Stimulated activated naive CD8-positive, alpha-beta T cell treated with anti-CD3 and anti-CD28 coated beads, Interleukin-15, amount 100 ng/mL, for 72 hours (primary cell): ENCODE measurements around the gene VCP.
"Not testable (repeated sequence)": the region's sequence is repeated elsewhere in the genome, so short reads cannot be mapped to it uniquely, and the experiment has no call there.

Experiments
- ATAC-seq: fragments of 150-1000 bp; cut with Tn5 transposase; 2 replicates; pipeline ENCODE4 v1.10.0; 2021; ENCODE audit warnings: mild to moderate bottlenecking, moderate library complexity
- DNase-seq, 2 donors: peaks; one replicate each; pipeline ENCODE4 v3.0.0; 2021 to 2022
- H3K27ac Mint-ChIP-seq, 2 donors: one replicate each; pipeline ENCODE4 v1.8.0; 2022; ENCODE audit warnings: mild to moderate bottlenecking in 2 of 2, mixed read lengths in 2 of 2, moderate library complexity in 2 of 2
- H3K27me3 Mint-ChIP-seq: one replicate; pipeline ENCODE4 v1.8.0; 2022; ENCODE audit warnings: mixed read lengths
- H3K4me1 Mint-ChIP-seq: one replicate; pipeline ENCODE4 v1.8.0; 2022; ENCODE audit warnings: mild to moderate bottlenecking, mixed read lengths
- H3K4me3 Mint-ChIP-seq, 2 donors: one replicate each; pipeline ENCODE4 v1.8.0; 2022; ENCODE audit warnings: mild to moderate bottlenecking in 2 of 2, mixed read lengths in 2 of 2, moderate library complexity in 1 of 2
- H3K9me3 Mint-ChIP-seq, 2 donors: one replicate each; pipeline ENCODE4 v1.8.0; 2022; ENCODE audit warnings: mixed read lengths in 2 of 2

Gene VCP

DNA sequence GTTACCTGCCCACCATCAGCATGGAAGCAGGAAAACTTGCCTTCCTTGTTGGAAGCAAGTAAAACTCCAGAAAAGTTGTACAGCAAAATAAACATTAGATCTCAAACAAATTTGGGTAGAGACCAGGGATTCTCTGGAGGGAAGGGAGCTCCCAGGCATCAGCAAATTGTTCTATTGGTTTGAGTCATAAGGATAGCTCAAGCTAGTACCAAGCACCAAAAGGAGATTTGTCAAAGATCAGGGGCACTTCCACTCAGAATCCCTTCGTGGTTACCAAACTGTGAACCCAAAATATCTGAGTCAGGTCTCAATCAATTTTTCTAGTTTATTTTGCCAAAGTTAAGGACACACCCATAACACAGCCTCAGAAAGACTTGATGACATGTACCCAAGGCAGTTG is 45.1 kb downstream of the VCP start:
- ATAC-seq (no peak), DNase-seq (no peak)
- Mint-ChIP-seq H3K27ac (no peak overlapping the region), H3K27me3 (no peaks in the 10 kb centered on the region), H3K4me1 (peaks cover 7% of the 10 kb centered on the region), H3K9me3 (no peaks in the 10 kb centered on the region), H3K4me3 (no peak overlapping the region)

- Mint-ChIP-seq H3K4me3 (no peak overlapping the region), H3K27me3 (no peaks in the 10 kb centered on the region), H3K4me1 (peaks cover 7% of the 10 kb centered on the region), H3K27ac (no peak overlapping the region), H3K9me3 (no peaks in the 10 kb centered on the region)
- ATAC-seq (no peak), DNase-seq (no peak)
Observed at GRCh38 chr9:35026671-35027070, 45.8 kb downstream of the VCP start.

GRCh38 chr9:35023443-35023842 is 49.0 kb downstream of the VCP start:
- H3K27me3 Mint-ChIP-seq, DNase-seq, ATAC-seq, H3K9me3 Mint-ChIP-seq, H3K4me1 Mint-ChIP-seq: not testable (repeated sequence)
- peak overlapping the region in 1 of 2 donors; percentile 5 for H3K4me3 Mint-ChIP-seq
- peak overlapping the region in 1 of 2 donors; percentile 79 for H3K27ac Mint-ChIP-seq

DNA sequence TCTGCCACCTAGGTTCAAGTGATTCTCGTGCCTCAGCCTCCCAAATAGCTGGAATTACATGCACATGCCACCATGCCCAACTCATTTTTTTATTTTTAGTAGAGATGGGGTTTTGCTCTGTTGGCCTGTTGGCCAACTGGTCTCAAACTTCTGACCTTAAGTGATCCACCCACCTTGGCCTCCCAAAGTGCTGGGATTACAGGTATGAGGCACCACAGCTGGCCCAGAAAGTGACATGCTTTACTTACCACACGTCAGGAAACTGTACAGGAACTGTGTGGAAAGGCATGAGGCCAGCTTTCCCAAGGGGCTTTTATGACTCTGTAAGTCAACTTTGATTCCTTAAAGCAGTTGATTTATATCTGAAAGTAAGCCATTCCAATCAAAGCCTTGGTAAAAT is 57.9 kb downstream of the VCP start:
- Mint-ChIP-seq H3K9me3 (peaks cover 11 to 13% of the 10 kb centered on the region in 2 donors), H3K4me1 (no peaks in the 10 kb centered on the region), H3K27ac (no peak overlapping the region), H3K27me3 (no peaks in the 10 kb centered on the region), H3K4me3 (no peak overlapping the region)
- ATAC-seq (no peak), DNase-seq (no peak)

GRCh38 chr9:35010351-35010958 is 62.0 kb downstream of the VCP start:
- no peaks in the 10 kb centered on the region for H3K4me1 Mint-ChIP-seq
- H3K4me3 Mint-ChIP-seq = no peak overlapping the region
- no peak overlapping the region for H3K27ac Mint-ChIP-seq
- peaks cover 11 to 13% of the 10 kb centered on the region in 2 donors for H3K9me3 Mint-ChIP-seq
- no peaks in the 10 kb centered on the region for H3K27me3 Mint-ChIP-seq
- ATAC-seq = no peak
- no peak for DNase-seq
